ENCODE measurements around the gene HLF. TPM values are rescaled to one million over a fixed set of nuclear protein-coding genes. Genes with fewer than 3 reads are reported as not detected.

The HLF gene
- total RNA-seq, 1 experiment from 2014 or later, result not detected

GRCh38 chr17:55263569-55264277, 1.0 kb upstream of the HLF start:
- TF ChIP-seq CTCF (conservative IDR thresholded peaks at IDR 0.05) (no peak), EZH2 (IDR thresholded peaks at IDR 0.05; ENCODE audit: low read depth) (no peak)
- Histone ChIP-seq H3K4me3 (no peak overlapping the region), H4K20me1 (ENCODE audit: insufficient read depth) (no peaks in the 10 kb centered on the region), H3K79me2 (ENCODE audit: low read depth) (no peaks in the 10 kb centered on the region), H3K27ac (no peak overlapping the region), H3K27me3 (ENCODE audit: insufficient read depth, low read depth) (peaks cover 43% of the 10 kb centered on the region), H2AFZ (no peak overlapping the region), H3K4me2 (no peak overlapping the region), H3K9me2 (ENCODE audit: insufficient read depth) (no peaks in the 10 kb centered on the region), H3K36me3 (ENCODE audit: low read depth) (no peaks in the 10 kb centered on the region), H3F3A (ENCODE audit: insufficient read depth, low read depth) (no peaks in the 10 kb centered on the region), H3K9me3 (ENCODE audit: insufficient read depth, low read depth) (no peaks in the 10 kb centered on the region), H3K4me1 (replicated peaks; ENCODE audit: insufficient read depth) (0 out of 2 replicates have a peak, but pooled peaks cover 4% of the 10 kb centered on the region)
- CTCF ChIA-PET, result no interaction called here
- intact Hi-C loops (cut with micrococcal nuclease; ENCODE audit: unreplicated experiment), result no loop called here
- DNase-seq, result no peak
- BruUV-seq (replicated peaks), result no TSS peak
- POLR2A ChIA-PET (ENCODE audit: unreplicated experiment), result no interaction called here

- CTCF ChIA-PET, result interaction anchor here (0.5 kb wide), 1 partner anchor 1535 kb away, joined by 7 read pairs; no protein-coding TSS in a partner anchor
- no peak for DNase-seq
- Histone ChIP-seq H3K27me3 (ENCODE audit: insufficient read depth, low read depth) (peaks cover 48% of the 10 kb centered on the region), H3K4me3 (no peak overlapping the region), H4K20me1 (ENCODE audit: insufficient read depth) (no peaks in the 10 kb centered on the region), H3K4me2 (no peak overlapping the region), H3K9me2 (ENCODE audit: insufficient read depth) (no peaks in the 10 kb centered on the region), H3K9me3 (ENCODE audit: insufficient read depth, low read depth) (no peaks in the 10 kb centered on the region), H3F3A (ENCODE audit: insufficient read depth, low read depth) (no peaks in the 10 kb centered on the region), H2AFZ (no peak overlapping the region), H3K27ac (no peak overlapping the region), H3K79me2 (ENCODE audit: low read depth) (no peaks in the 10 kb centered on the region), H3K4me1 (replicated peaks; ENCODE audit: insufficient read depth) (0 out of 2 replicates have a peak, but pooled peaks cover 4% of the 10 kb centered on the region), H3K36me3 (ENCODE audit: low read depth) (no peaks in the 10 kb centered on the region)
- BruUV-seq (replicated peaks), result no TSS peak
- POLR2A ChIA-PET (ENCODE audit: unreplicated experiment), result no interaction called here
- no peak for TF ChIP-seq EZH2 (IDR thresholded peaks at IDR 0.05; ENCODE audit: low read depth)
- no peak for TF ChIP-seq CTCF (conservative IDR thresholded peaks at IDR 0.05)
- intact Hi-C loops (cut with micrococcal nuclease; ENCODE audit: unreplicated experiment), result no loop called here
Observed at GRCh38 chr17:55264278-55264644, 499 bp upstream of the HLF start.

GRCh38 chr17:55265311-55266021, 706 bp downstream of the HLF start:
- H3K79me2 ChIP-seq (ENCODE audit: low read depth), result no peaks in the 10 kb centered on the region
- H2AFZ ChIP-seq, result no peak overlapping the region
- no peak overlapping the region for H3K27ac ChIP-seq
- POLR2A ChIA-PET (ENCODE audit: unreplicated experiment), result no interaction called here
- H3K36me3 ChIP-seq (ENCODE audit: low read depth), result no peaks in the 10 kb centered on the region
- TF ChIP-seq EZH2 (IDR thresholded peaks at IDR 0.05; ENCODE audit: low read depth) (no peak), CTCF (conservative IDR thresholded peaks at IDR 0.05) (no peak)
- no peak for DNase-seq
- H3K9me2 ChIP-seq (ENCODE audit: insufficient read depth), result no peaks in the 10 kb centered on the region
- H3K4me1 ChIP-seq (replicated peaks; ENCODE audit: insufficient read depth), result no peaks in the 10 kb centered on the region
- CTCF ChIA-PET, result no interaction called here
- no peak overlapping the region for H3K4me3 ChIP-seq
- no peak overlapping the region for H3K4me2 ChIP-seq
- H4K20me1 ChIP-seq (ENCODE audit: insufficient read depth), result no peaks in the 10 kb centered on the region
- intact Hi-C loops (cut with micrococcal nuclease; ENCODE audit: unreplicated experiment), result no loop called here
- H3K27me3 ChIP-seq (ENCODE audit: insufficient read depth, low read depth), result peaks cover 41% of the 10 kb centered on the region
- no TSS peak for BruUV-seq (replicated peaks)
- no peaks in the 10 kb centered on the region for H3K9me3 ChIP-seq (ENCODE audit: insufficient read depth, low read depth)
- no peaks in the 10 kb centered on the region for H3F3A ChIP-seq (ENCODE audit: insufficient read depth, low read depth)

Data from PC-9 (cell line).